ENCODE data around the gene IL21R.
"Not testable (repeated sequence)": the region's sequence is repeated elsewhere in the genome, so short reads cannot be mapped to it uniquely, and the experiment has no call there.

The IL21R gene

DNA sequence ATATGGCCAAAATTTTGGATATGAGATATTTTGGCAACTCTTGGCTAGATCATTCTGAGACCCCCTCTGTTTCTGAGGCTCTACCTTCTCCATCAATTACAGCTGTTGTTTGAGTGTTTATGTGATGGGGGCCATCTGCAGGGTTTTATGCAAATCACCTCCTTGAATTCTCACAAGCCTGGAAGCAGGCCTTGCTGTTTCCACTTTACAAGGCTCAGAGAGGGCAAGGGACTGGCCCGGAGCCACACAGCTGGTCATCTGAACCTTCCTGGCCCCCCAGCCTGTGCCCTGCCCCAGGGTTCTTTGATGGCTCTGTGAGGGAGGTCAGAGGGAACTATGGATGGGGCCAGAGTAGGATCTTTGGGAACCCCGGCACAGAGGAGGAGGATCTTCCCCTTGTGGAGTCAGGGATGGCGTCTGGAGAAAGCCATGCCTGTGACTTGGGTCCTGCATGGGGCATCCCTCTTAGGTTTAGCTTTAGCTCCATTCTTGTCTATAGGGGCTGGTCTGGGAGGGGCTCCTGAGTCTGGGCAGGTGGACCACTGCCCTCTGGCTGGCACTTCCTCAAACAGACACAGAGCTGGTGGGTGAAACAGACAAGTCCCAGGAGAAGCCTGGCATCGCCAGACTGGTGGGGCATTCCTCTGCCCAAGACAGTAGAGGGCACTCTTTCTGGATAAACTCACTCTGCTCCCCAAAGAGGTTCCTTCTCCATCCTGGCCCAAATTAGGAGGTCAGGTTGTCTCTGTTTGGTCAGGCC, 26.2 kb downstream of the IL21R start:
- DNase-seq = no peak

DNA sequence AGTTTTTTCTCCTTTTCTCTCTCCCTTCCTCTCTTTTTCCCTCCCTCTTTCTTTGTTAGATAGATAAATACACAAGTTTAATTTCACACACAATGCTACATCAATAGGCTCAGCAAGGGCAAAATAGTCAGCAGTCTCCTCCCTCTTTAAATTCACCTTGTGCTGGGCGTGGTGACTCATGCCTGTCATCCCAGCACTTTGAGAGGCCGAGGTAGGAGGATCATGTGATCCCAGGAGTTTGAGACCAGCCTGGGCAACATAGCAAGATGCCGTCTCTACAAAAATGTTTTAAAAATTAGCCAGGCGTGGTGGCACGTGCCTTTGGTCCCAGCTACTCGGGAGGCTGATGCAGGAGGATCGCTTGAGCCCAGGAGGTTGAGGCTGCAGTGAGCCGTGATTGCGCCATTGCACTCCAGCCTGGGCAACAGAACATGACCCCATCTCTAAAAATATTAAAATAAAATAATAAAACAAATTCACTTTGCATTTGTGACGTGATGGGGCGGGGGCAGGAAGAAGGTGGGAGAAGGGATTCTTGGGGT, 27.4 kb downstream of the IL21R start:
- no peak for DNase-seq

DNA sequence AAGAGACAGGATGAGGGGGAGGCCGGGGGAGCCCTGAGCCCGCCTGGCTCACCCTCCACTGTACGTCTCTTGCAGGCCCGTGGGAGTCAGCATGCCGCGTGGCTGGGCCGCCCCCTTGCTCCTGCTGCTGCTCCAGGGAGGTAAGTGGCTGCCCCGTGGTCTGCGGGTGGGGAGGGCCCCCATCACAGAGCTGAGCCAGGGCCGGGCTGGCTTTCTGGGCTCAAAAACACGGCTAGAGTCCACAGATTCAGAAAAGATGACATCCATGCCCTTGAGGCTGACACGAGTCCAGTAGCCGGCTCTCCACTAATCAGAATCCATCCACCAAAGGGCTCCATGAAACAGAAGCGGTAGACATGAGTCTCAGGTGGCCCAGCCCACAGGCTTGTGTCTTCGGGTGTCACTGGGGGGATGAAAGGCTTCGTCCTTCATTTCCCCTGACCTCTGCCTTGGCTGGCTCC, 28.0 kb downstream of the IL21R start:
- no peak for DNase-seq

DNA sequence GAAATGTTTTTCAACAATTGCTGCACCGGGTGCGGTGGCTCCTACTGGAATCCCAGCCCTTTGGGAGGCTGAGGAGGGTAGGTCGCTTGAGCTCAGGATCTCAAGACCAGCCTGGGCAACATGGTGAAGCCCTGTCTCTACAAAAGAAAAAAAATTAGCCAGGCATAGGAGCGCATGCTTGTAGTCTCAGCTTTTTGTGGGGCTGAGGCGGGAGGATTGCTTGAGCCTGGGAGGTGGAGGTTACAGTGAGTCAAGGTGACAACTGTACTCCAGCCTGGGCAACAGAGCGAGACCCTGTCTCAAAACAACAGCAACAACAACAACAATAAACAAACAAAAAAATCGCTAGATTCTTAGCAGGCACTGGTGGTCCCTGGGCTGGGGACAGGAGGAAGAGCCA, 28.5 kb downstream of the IL21R start:
- no peak for DNase-seq

DNA sequence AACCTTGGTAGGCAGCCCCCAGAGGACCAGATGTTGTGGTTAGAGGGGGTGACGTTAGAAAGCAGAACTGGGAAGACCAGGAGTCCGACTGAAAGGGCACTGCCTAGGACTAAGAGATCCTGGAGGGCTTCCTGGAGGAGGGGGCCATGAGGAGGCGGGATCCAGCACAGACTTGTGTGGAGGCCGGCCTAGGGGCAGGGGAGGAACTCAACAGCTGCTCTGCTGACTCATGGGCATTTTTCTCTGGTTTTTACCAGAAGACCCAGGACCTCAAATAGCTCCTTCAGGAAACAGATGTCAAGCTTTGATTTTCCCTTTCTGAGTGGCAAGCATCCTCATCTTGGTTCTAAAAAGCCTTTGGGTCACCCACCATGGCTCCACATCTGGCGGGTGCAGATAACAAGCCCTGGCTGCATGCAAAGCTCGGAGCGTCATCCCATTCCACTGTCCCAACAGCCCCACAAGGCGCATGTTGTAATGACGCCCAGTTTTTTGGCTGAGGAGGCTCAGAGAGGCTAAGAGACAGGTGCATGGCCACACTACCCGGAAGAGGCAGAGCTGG, 29.0 kb downstream of the IL21R start:
- no peak for DNase-seq

DNA sequence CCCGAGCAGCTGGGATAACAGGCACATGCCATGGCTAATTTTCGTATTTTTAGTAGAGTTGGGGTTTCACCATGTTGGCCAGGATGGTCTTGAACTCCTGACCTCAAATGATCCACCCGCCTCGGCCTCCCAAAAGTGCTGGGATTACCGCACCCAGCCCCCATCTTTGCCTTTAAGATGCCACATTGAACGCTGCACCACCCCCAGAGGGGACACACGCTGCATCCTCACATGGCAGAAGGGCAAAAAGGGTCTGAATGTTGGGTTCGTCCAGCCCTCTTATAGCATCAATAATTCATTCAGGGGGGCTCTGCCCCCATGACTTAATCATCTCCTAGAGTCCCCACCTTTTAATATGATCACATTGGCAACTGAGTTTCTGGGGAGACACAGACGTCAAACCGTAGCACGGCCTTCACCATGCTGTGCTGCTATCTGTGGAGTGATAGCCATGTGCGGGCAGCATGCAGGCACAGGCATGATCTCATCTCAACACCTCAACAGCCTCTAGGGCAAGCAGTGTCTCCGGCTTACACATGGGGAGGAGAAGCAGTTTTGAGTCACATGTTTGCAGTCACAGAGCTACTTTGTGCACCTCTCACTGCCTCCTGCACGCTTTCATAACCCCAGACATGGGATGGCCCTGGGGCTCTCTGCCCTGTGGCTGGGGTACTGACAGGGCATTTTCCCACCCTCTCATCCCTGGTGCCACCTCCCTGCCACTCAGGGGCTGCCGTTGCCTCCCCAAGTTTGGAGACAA, 30.0 kb downstream of the IL21R start:
- DNase-seq = no peak

DNA sequence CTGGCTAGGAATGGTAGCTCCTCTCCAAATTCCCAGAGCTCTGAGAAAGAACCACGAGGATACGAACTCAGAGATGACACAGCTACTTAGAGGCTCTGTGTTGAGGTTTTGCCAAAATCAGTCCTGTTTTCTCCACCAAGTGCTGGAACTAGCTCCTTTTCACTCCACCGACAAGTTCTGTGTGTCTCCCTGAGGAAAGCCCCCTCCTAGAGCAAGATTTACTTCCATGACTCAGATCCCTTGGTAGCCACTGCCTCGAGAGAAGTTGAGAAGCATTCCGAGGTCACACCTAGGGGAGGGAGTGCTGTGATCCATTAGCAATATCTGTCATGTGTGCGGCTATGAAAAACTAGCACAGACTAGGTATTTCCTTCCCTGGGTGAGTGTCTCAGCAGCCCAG, 30.6 kb downstream of the IL21R start:
- no peak for DNase-seq

DNA sequence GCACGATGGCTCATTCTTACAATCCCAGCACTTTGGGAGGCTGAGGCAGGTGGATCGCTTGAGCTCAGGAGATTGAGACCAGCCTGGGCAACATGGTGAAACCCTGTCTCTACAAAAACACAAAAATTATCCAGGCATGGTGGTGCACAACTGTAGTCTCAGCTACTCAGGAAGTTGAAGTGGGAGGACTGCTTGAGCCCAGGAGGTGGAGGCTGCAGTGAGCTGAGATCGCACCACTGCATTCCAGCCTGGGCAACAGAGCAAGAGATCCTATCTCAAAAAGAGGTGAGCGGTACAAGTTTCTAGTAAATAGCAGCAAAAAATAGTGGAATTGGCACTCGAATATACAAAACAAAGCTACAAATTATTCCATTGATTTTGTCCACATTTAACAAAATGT, 31.2 kb downstream of the IL21R start:
- not testable (repeated sequence) for DNase-seq

DNA sequence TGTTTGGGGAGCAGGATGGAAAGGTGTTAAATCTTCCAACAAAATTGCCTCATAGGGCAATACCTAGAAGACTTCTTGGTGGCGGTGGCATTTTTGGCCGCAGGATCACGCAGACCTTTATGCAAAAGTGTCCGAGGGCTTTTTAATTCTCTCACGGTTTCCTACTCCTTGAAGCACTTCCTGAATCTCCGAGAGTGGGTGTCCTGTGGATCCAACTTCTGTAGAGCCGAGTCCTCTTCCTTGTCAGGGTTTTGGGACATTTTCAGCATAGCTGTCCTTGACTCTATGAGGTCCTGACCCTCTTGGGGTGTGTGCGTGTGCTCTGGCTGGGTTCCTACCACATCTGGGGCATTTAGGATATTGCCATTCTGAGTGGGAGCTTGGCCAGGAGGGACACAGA, 31.7 kb downstream of the IL21R start:
- DNase-seq = no peak

DNA sequence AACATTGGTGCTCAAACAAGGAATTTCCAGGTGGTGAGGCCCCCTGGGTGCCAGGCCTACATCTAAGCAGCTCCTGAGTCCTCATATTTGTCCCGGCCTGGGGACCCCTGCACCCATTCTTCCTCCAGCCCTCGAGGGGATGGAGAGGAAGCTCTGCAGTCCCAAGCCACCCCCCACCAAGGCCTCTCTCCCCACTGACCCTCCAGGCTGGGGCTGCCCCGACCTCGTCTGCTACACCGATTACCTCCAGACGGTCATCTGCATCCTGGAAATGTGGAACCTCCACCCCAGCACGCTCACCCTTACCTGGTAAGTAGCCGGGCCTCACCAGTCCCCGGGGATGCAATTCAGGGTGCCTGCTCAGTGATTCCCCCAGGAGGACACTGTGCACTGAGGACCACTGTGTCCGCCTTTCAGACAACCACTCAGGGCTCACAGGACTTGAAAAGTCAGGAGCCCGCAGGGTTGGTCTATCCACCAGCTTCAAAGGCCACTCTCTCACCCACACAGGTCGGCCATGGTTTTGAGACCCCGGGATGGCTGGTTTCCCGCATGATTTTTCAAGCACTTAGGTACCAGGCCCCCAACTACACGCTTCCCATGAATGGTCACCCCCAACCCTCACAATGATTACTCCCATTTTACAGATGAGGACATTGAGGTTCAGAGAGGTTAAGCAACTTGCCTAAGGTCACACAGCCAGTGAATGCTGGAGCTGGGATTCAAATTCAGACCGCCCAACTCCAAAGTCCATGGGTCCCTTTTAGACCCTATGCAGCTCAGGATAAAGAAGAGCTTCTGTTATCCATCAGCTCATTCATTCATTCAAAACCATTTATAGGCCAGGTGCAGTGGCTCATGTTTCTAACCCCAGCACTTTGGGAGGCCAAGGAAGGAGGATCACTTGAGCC, 32.4 kb downstream of the IL21R start:
- no peak for DNase-seq

DNA sequence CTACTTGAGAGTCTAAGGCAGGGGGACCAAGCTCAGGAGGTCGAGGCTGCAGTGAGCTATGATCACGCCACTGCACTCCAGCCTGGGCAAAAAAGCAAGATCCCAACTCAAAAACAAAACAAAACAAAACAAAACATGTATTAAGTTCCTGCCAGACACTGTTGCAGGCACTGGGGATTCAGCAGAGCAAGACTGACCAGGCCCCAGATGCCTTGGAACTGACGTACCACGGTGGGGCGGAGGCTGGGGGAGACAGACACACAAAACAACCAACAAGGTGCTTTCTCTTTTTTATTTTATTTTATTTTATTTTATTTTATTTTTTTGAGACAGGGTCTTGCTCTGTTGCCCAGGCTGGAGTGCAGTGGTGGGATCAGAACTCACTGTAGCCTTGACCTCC, 33.2 kb downstream of the IL21R start:
- not testable (repeated sequence) for DNase-seq

DNA sequence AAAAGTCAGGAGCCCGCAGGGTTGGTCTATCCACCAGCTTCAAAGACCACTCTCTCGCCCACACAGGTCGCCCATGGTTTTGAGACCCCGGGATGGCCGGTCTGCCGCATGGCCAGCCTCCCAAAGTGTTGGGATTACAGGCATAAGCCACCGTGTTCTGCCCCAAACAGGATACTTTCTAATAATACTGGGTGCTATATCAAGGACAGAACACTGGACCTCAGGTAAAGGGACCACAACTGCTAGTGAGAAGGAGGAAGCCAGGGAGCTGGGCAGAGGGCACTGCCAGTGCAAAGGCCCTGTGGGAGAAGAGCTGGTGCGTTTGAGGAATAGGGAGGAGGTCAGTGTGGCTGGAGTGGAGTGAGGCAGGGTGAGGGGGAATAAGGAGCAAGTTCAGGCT, 34.1 kb downstream of the IL21R start:
- no peak for DNase-seq

DNA sequence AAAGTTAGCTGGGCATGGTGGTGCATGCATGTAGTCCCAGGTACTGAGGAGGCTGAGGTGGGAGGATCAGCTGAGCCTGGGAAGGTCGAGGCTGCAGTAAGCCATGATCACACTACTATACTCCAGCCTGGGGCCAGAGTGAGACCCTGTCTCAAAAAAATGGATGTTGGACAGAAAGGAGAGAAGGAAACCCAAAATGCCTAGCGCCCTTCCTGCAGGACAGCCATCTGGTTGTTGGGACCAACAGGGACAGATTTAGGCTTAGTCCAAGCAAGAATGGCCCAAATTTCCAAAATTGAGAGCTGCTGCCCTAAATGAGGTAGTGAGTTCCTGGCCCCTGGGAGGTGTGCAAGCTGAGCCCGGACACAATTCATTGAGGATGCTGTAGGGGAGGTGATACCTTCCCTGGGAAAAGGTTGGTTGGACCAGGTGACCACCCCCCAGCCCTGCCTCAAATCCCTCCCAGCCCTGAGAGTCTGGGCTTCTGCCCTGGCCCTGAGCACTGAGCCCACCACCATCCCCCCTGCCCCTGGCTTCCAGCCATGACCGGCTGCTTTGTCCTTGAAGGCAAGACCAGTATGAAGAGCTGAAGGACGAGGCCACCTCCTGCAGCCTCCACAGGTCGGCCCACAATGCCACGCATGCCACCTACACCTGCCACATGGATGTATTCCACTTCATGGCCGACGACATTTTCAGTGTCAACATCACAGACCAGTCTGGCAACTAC, 35.1 kb downstream of the IL21R start:
- no peak for DNase-seq

DNA sequence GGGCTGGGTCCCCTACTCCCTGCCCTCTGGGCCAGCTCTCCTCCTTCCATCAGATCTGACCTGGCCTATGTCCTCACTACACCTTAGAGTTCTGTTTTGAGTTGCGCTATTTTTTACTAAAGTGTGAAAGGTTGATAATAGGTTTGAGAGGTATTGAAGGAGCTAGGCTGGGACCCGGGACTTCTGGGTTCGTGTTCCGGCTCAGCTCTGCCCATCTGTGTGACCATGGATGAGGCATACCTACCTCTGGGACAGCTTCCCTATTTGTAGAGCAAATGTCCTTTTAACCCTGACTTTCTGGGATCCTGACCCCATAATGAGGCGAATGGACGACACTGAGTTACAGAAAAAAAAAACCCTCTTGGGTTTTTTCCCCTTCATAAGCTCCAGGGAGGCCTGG, 36.0 kb downstream of the IL21R start:
- DNase-seq = no peak

DNA sequence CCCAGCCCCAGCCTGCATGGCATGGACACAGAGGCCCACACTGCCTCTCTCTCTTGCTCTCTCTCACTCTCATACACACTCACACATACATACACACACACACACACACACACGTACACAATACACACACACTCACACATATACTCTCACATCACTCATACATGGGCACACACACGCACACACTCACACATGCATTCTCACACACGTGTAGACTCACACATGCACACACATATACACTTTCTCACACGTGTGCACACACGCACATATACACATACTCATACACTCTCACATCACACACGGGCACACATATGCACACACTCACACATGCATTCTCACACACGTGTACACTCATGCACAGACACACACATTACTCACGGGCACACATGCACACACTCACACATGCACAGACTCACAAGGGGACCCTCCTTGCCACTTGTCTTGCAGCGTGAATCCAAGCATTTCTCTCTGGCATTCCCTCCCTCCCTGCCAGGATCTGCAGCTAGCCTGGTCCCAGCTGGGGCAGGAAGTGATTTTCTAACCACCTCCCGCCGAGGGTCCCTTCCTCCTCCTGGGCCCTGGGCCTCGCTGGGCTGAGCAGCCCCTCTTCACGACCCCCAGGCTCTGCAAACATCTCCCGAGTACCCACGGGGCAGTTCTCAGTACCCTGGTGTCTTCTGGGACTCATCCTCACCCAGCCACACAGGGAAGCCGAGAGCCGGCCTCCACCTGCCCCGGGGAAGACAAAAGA, 37.5 kb downstream of the IL21R start:
- no peak for DNase-seq

DNA sequence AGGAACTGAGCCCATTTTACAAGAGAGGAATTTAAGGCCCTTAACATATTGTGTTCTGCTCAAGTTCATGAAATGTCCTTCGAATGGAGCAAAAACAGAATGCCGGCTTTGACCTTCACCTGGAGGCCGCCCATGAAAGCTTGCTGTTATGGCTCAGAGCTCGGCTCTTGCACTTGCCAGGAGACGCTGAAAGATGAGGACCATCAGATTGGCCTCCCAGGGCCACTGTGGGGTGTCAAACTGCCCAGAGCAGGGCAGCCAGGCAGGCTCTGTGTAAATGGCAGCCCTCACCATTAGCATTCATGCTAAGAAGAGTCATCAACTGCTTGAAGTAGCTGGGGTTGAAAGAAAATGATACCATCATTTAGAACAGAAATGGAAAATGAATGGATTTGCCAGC, 39.3 kb downstream of the IL21R start:
- DNase-seq = no peak

DNA sequence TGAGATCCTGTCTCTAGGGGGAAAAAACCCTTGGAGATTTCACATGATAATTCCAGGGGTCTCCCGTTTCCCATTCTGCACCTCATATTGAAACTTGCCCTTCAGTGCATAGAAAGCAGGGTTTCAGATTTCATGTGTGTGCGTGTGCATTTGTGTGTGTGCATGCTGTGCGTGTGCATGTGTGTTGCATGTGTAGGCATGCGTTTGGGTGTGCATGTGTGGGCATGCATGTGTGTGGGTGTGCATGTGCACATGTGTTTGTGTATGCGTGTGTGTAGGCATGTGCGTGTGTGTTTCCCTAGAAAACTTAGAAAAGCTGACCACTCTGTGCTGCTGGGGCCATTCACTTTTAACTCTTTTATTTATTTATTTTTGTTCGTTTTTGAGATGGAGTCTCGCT, 40.0 kb downstream of the IL21R start:
- DNase-seq = no peak

DNA sequence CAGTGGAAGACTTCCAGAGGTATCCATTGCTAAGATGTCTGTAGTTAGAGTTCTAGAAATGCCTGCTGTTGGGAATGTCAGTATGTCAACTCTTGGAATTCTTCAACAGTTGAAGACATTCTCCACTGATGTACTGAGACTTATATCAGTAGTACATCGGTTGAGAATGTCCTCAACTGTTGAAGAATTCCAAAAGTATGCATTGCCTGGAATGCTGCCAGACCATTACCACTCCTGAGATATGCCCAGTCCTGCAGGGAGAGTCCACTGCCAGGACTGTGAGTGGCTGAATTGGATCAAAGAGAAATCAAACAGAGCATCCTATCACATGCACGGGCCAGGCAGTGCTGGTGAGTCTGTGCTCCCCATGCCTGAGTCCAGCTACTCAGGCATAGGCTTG, 42.0 kb downstream of the IL21R start:
- no peak for DNase-seq

DNA sequence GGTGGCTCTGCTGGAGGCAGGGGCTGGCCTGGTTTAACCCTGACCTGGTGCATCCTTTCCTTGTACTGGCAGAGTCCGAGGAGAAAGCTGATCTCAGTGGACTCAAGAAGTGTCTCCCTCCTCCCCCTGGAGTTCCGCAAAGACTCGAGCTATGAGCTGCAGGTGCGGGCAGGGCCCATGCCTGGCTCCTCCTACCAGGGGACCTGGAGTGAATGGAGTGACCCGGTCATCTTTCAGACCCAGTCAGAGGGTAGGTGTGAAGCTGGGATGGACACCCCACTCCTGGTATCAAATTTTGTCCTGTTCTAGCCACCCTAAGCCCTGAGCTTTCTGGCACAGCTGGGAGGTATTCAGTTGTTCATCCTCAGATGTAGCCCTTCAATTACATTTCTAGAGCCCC, 42.5 kb downstream of the IL21R start:
- DNase-seq = no peak

DNA sequence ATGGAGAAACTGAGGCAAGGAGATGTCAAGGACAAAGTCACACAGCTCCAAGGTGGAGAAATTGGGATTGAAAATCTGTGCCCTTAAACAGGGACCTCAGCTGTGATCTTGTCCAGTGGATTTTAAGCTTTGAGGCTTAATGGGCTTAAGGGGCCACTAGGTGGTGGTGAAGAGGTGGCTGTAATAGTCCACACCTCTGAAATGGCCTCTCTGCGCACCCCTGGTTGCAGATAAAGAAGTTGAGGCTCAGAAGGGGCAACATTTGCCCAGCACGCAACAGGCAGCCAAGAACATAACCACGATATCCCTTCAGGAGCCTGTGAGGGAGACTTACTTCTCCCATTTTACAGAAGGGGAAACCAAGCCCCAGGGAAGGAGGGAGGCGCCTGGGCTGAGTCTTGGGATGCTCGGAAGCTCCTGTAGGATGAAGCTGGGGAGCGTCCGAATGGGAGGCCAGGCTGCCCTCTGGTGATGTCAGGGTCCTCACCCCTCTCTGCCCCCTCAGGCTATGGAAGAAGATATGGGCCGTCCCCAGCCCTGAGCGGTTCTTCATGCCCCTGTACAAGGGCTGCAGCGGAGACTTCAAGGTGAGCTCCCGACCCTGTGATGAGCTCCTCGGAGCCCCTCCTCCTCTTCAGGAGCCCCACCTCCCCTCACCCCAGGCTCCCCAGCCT, 43.7 kb downstream of the IL21R start:
- no peak for DNase-seq

DNA sequence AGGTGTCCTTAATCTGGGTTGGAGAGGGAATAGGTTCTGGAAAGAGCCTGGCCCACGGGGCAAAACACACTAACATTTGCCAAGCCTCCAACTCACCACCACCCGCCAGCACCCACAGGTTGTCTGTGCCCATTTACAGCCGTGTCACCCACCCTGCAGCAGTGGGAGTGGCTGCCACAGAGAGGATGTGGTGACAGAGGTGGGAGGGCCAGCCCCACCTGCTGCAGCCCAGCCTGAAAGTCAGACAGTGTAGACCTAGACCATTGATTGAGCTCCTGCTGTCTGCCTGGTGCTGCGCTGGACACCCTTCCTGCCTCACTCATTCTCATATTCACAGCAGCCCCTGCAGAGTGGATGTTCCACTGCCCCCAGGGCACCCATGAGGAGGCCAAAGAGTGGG, 44.7 kb downstream of the IL21R start:
- DNase-seq = no peak

Measured in NCI-H2171 treated with DMSO at 0.1 percent for 48 hours (cell line).